GM23338 (cell line): ENCODE results near the gene AFAP1L1. TPM values are rescaled to one million over a fixed set of nuclear protein-coding genes. Genes with fewer than 3 reads are reported as not detected.

Source experiments
- ATAC-seq: fragments of 200-7000 bp; cut with Tn5 transposase; 3 replicates; pipeline ENCODE4 v1.9.1; 2020
- DNase-seq: peaks from one replicate; pipeline ENCODE4 v3.0.0-alpha.2; 2015; ENCODE audit warnings: low spot score
- H2AFZ ChIP-seq: fragments of 200-600 bp; sonication (generic); 2 replicates; pipeline ENCODE4 v1.8.0; 2016; ENCODE audit warnings: antibody characterized with exemption, mild to moderate bottlenecking, moderate library complexity
- H3F3A ChIP-seq: fragments of 200-600 bp; sonication (generic); replicated peaks from 2 replicates; pipeline ENCODE4 v1.8.0; 2017; ENCODE audit warnings: antibody characterized with exemption, mixed run types, low read depth
- H3K27ac ChIP-seq: fragments of 200-600 bp; sonication (generic); 2 replicates; pipeline ENCODE4 v1.6.1; 2016; ENCODE audit warnings: low read depth
- H3K27me3 ChIP-seq: fragments of 200-600 bp; sonication (generic); 2 replicates; pipeline ENCODE4 v1.8.0; 2016; ENCODE audit warnings: mild to moderate bottlenecking, mixed run types, moderate library complexity; ENCODE audit not compliant: insufficient read depth
- H3K36me3 ChIP-seq: fragments of 200-600 bp; sonication (generic); 2 replicates; pipeline ENCODE4 v1.8.0; 2016; ENCODE audit warnings: mild to moderate bottlenecking; ENCODE audit not compliant: insufficient read depth
- H3K4me1 ChIP-seq: fragments of 200-600 bp; sonication (generic); 2 replicates; pipeline ENCODE4 v1.8.0; 2016; ENCODE audit warnings: mild to moderate bottlenecking, moderate library complexity; ENCODE audit not compliant: insufficient read depth
- H3K4me2 ChIP-seq: fragments of 200-600 bp; sonication (generic); 2 replicates; pipeline ENCODE4 v1.7.1; 2017; ENCODE audit warnings: mixed run types
- H3K4me3 ChIP-seq: fragments of 200-600 bp; sonication (generic); 2 replicates; pipeline ENCODE4 v1.6.1; 2016; ENCODE audit warnings: mixed run types
- H3K79me2 ChIP-seq: fragments of 200-600 bp; sonication (generic); replicated peaks from 2 replicates; pipeline ENCODE4 v1.8.0; 2017; ENCODE audit warnings: mild to moderate bottlenecking; ENCODE audit not compliant: insufficient read depth
- H3K9me2 ChIP-seq: fragments of 200-600 bp; sonication (generic); 2 replicates; pipeline ENCODE4 v1.8.0; 2017; ENCODE audit not compliant: insufficient read depth
- H4K20me1 ChIP-seq: fragments of 200-600 bp; sonication (generic); replicated peaks from 2 replicates; pipeline ENCODE4 v1.8.0; 2017; ENCODE audit warnings: mild to moderate bottlenecking; ENCODE audit not compliant: insufficient read depth
- H3K27ac Mint-ChIP-seq: 2 replicates; pipeline ENCODE4 v1.8.0; 2020; ENCODE audit warnings: inconsistent platforms, mild to moderate bottlenecking, moderate library complexity, mixed read lengths
- H3K27me3 Mint-ChIP-seq: 3 replicates; pipeline ENCODE4 v1.8.0; 2022; ENCODE audit warnings: low read depth, mild to moderate bottlenecking, moderate library complexity, mixed read lengths, inconsistent platforms; ENCODE audit not compliant: insufficient read depth, poor library complexity
- H3K36me3 Mint-ChIP-seq: 3 replicates; pipeline ENCODE4 v1.8.0; 2021; ENCODE audit warnings: low read depth, mild to moderate bottlenecking, inconsistent platforms, moderate library complexity, mixed read lengths
- H3K4me1 Mint-ChIP-seq: 3 replicates; pipeline ENCODE4 v1.8.0; 2020; ENCODE audit warnings: mild to moderate bottlenecking, inconsistent platforms, mixed read lengths
- H3K4me3 Mint-ChIP-seq: 3 replicates; pipeline ENCODE4 v1.8.0; 2021; ENCODE audit warnings: moderate library complexity, mild to moderate bottlenecking, inconsistent platforms, mixed read lengths
- H3K9me3 Mint-ChIP-seq: 3 replicates; pipeline ENCODE4 v1.8.0; 2020; ENCODE audit warnings: moderate library complexity, mild to moderate bottlenecking, inconsistent platforms, mixed read lengths
- EZH2 ChIP-seq: fragments of 200-600 bp; sonication (generic); IDR thresholded peaks from one replicate; pipeline ENCODE4 v1.8.0; 2017; ENCODE audit warnings: antibody characterized with exemption, mild to moderate bottlenecking, low read depth; ENCODE audit not compliant: unreplicated experiment
- EZH2phosphoT487 ChIP-seq: fragments of 200-600 bp; sonication (generic); IDR thresholded peaks from one replicate; pipeline ENCODE4 v1.8.1; 2018; ENCODE audit warnings: antibody characterized with exemption; ENCODE audit not compliant: unreplicated experiment
- NANOG ChIP-seq: IDR thresholded peaks from 2 replicates; pipeline ENCODE4 v1.6.1; 2016; ENCODE audit warnings: antibody characterized with exemption, borderline replicate concordance
- STAT1 ChIP-seq: IDR thresholded peaks from one replicate; pipeline ENCODE4 v1.6.1; 2016; ENCODE audit warnings: antibody characterized with exemption; ENCODE audit not compliant: unreplicated experiment
- polyA plus RNA-seq: library from polyadenylated mRNA; unstranded; fragments of >200 nt; fragmentation: Nextera tagmentation; extraction: Ambion mirVana; gene quantifications from 2 replicates; pipeline ENCODE4 v1.2.1, GENCODE V29; 2016
- total RNA-seq: library from RNA; depleted of rRNA; stranded (reverse); fragments of >200 nt; shearing (Covaris generic); gene quantifications from 2 replicates; pipeline ENCODE4 v1.2.3, GENCODE V29; 2014
- TF ChIP-seq, protein P1 (sequence below): fragments of 250-450 bp; sonication (Bioruptor Pico); IDR thresholded peaks from 2 replicates; pipeline ENCODE4 v1.5.0; 2020; ENCODE audit warnings: mild to moderate bottlenecking, moderate library complexity
- TF ChIP-seq, protein P2 (sequence below): IDR thresholded peaks from 2 replicates; pipeline ENCODE4 v1.6.1; 2016; ENCODE audit warnings: antibody characterized with exemption

AFAP1L1 gene
- total and polyA plus RNA-seq, 2 experiments from 2014 or later = 3.2 to 5.7 TPM

DNA sequence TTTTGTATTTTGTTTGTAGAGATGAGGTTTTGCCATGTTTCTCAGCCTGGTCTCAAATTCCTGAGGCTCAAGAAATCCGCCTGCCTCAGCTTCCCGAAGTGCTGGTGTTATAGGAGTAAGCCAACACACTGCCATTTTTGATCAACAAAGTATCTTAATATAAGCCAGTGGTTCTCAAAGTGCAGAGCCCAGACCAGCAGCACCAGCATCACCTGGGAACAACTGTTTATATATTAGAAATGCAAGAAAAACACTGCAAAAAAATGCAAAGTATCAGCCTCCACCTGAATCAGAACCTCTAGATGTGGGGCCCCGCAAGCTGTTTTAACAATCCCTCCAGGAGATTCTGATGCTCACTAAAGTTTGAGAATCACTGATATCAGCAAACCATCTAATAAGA lies 101.3 kb downstream of the AFAP1L1 start:
- Histone ChIP-seq H3K79me2 (no peaks in the 10 kb centered on the region), H3K4me3 (no peak overlapping the region), H3K27ac (no peak overlapping the region), H3K9me2 (no peaks in the 10 kb centered on the region; the same call in 1 of the 2 replicates), H3K4me1 (peaks cover 3% of the 10 kb centered on the region; the same call in 1 of the 2 replicates), H3K36me3 (no peaks in the 10 kb centered on the region), H3F3A (no peaks in the 10 kb centered on the region), H2AFZ (no peak overlapping the region), H3K4me2 (no peak overlapping the region), H3K27me3 (no peaks in the 10 kb centered on the region), H4K20me1 (no peaks in the 10 kb centered on the region; the same call in 1 of the 2 replicates)
- TF ChIP-seq, protein P1, sequence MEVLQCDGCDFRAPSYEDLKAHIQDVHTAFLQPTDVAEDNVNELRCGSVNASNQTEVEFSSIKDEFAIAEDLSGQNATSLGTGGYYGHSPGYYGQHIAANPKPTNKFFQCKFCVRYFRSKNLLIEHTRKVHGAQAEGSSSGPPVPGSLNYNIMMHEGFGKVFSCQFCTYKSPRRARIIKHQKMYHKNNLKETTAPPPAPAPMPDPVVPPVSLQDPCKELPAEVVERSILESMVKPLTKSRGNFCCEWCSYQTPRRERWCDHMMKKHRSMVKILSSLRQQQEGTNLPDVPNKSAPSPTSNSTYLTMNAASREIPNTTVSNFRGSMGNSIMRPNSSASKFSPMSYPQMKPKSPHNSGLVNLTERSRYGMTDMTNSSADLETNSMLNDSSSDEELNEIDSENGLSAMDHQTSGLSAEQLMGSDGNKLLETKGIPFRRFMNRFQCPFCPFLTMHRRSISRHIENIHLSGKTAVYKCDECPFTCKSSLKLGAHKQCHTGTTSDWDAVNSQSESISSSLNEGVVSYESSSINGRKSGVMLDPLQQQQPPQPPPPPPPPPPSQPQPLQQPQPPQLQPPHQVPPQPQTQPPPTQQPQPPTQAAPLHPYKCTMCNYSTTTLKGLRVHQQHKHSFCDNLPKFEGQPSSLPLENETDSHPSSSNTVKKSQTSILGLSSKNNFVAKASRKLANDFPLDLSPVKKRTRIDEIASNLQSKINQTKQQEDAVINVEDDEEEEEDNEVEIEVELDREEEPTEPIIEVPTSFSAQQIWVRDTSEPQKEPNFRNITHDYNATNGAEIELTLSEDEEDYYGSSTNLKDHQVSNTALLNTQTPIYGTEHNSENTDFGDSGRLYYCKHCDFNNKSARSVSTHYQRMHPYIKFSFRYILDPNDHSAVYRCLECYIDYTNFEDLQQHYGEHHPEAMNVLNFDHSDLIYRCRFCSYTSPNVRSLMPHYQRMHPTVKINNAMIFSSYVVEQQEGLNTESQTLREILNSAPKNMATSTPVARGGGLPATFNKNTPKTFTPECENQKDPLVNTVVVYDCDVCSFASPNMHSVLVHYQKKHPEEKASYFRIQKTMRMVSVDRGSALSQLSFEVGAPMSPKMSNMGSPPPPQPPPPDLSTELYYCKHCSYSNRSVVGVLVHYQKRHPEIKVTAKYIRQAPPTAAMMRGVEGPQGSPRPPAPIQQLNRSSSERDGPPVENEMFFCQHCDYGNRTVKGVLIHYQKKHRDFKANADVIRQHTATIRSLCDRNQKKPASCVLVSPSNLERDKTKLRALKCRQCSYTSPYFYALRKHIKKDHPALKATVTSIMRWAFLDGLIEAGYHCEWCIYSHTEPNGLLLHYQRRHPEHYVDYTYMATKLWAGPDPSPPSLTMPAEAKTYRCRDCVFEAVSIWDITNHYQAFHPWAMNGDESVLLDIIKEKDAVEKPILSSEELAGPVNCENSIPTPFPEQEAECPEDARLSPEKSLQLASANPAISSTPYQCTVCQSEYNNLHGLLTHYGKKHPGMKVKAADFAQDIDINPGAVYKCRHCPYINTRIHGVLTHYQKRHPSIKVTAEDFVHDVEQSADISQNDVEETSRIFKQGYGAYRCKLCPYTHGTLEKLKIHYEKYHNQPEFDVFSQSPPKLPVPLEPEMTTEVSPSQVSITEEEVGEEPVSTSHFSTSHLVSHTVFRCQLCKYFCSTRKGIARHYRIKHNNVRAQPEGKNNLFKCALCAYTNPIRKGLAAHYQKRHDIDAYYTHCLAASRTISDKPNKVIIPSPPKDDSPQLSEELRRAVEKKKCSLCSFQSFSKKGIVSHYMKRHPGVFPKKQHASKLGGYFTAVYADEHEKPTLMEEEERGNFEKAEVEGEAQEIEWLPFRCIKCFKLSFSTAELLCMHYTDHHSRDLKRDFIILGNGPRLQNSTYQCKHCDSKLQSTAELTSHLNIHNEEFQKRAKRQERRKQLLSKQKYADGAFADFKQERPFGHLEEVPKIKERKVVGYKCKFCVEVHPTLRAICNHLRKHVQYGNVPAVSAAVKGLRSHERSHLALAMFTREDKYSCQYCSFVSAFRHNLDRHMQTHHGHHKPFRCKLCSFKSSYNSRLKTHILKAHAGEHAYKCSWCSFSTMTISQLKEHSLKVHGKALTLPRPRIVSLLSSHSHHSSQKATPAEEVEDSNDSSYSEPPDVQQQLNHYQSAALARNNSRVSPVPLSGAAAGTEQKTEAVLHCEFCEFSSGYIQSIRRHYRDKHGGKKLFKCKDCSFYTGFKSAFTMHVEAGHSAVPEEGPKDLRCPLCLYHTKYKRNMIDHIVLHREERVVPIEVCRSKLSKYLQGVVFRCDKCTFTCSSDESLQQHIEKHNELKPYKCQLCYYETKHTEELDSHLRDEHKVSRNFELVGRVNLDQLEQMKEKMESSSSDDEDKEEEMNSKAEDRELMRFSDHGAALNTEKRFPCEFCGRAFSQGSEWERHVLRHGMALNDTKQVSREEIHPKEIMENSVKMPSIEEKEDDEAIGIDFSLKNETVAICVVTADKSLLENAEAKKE (CRISPR knock-in tag) = no peak
- TF ChIP-seq STAT1 (no peak), NANOG (no peak), EZH2 (no peak), EZH2phosphoT487 (no peak)
- TF ChIP-seq, protein P2, sequence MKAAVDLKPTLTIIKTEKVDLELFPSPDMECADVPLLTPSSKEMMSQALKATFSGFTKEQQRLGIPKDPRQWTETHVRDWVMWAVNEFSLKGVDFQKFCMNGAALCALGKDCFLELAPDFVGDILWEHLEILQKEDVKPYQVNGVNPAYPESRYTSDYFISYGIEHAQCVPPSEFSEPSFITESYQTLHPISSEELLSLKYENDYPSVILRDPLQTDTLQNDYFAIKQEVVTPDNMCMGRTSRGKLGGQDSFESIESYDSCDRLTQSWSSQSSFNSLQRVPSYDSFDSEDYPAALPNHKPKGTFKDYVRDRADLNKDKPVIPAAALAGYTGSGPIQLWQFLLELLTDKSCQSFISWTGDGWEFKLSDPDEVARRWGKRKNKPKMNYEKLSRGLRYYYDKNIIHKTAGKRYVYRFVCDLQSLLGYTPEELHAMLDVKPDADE = no peak
- ATAC-seq (no peak), DNase-seq (no peak)
- peaks cover 2% of the 10 kb centered on the region for H3K27me3 Mint-ChIP-seq
- no peaks in the 10 kb centered on the region for H3K9me3 Mint-ChIP-seq
- H3K4me3 Mint-ChIP-seq = no peak overlapping the region
- peaks cover 16% of the 10 kb centered on the region; the same call in 2 of the 3 replicates for H3K4me1 Mint-ChIP-seq
- no peak overlapping the region for H3K27ac Mint-ChIP-seq
- H3K36me3 Mint-ChIP-seq = peaks cover 3% of the 10 kb centered on the region; the same call in 2 of the 3 replicates
